ENCODE measurements around the gene MAP3K21. TPM values are rescaled to one million over a fixed set of nuclear protein-coding genes. Genes with fewer than 3 reads are reported as not detected.
A peak's percentile ranks its signal among the peaks of the same experiment; 100 is the strongest.

The MAP3K21 gene
- total RNA-seq, 6 experiments from 2014 or later: 3.2 to 5.1 (median 3.8) TPM

DNA sequence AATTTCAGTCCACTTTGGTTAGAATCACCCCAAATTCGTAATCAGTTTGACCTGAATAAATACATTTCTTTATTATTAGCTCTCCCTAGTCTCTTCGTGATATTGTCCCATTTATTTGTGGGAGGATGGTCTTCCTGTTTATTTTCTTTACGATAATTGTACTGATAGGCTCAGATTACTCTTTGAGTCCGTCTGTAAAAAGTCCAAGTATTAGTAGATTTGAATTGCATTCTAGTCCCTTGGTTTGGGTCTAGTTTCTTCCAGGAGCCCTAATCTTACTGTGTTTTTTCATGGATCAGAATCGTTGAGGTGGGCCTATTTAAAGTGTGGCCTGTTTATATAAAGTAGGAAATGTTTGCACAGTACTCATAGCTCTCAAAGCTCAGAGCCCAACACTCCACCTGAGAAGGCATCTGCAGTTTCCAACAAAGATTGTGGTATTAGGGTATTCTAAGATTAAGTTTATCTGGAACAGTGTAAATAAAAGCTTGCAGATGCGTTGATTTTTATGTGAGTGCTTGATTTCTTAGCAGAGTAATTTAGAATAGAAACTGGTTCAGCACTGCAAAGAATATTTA, 33.1 kb downstream of the MAP3K21 start:
- TF ChIP-seq CTCF (IDR thresholded peaks at IDR 0.05) (no peak), POLR2A (IDR thresholded peaks at IDR 0.05) (no peak)
- 39% methylated on average over 6 of the region's 6 CpGs for WGBS (ENCODE audit: insufficient coverage, low coverage, low lambda C conversion rate, missing lambda C conversion rate)
- ATAC-seq: no peak

DNA sequence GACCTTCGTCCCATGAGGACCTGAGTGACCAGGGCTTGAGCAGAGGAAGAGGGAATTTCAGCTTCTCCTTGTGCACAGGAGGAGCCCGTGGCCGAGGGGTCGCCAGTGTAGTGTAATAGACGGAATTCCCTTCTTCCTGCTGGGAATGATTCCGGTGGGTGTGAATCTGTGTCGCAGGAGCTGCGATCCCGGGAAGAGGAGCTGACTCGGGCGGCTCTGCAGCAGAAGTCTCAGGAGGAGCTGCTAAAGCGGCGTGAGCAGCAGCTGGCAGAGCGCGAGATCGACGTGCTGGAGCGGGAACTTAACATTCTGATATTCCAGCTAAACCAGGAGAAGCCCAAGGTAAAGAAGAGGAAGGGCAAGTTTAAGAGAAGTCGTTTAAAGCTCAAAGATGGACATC, 34.4 kb downstream of the MAP3K21 start:
- ATAC-seq: no peak
- no peak for DNase-seq
- H3K4me1 ChIP-seq: peaks cover 0 to 26% (median 11%) of the 10 kb centered on the region in 4 donors
- no peaks in the 10 kb centered on the region for H3K27me3 ChIP-seq
- H3K9me3 ChIP-seq: no peaks in the 10 kb centered on the region
- WGBS (ENCODE audit: insufficient coverage, low coverage, low lambda C conversion rate, missing lambda C conversion rate): 81% methylated on average over 11 of the region's 19 CpGs
- no peaks in the 10 kb centered on the region for H3K36me3 ChIP-seq
- H3K4me3 ChIP-seq: no peak overlapping the region
- intact Hi-C loops (cut with DNase I): no loop called here
- TF ChIP-seq CTCF (IDR thresholded peaks at IDR 0.05): no peak
- TF ChIP-seq POLR2A (IDR thresholded peaks at IDR 0.05): no peak
- H3K27ac ChIP-seq: no peak overlapping the region

More for the DNA sequence above, 33.1 kb downstream of the MAP3K21 start:
- Histone ChIP-seq H3K9me3 (no peaks in the 10 kb centered on the region), H3K27me3 (no peaks in the 10 kb centered on the region), H3K27ac (peak overlapping the region in 2 of 3 donors; percentile 9 to 44), H3K36me3 (no peaks in the 10 kb centered on the region), H3K4me3 (no peak overlapping the region), H3K4me1 (peaks cover 0 to 26% (median 11%) of the 10 kb centered on the region in 4 donors)
- DNase-seq: no peak
- intact Hi-C loops (cut with DNase I): no loop called here

DNA sequence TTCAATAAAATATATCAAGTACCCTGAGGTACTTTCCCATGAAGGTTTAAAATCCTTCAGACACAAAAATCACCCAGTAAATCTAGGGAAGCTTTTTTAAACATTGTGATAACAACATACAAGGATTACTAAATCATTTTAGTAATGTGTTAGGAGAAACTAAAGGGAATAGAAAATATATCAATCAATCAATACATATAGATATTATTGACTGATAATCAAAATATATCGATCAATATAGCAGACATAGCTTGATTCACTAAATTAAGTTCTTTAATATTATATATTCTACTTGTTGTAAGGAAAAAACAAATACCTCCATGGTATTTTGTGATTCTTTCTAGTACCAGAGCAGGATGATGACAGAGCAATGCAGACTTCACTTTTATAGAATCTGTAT, 35.2 kb downstream of the MAP3K21 start:
- no peaks in the 10 kb centered on the region for H3K9me3 ChIP-seq
- peaks cover 0 to 33% (median 14%) of the 10 kb centered on the region in 4 donors for H3K4me1 ChIP-seq
- no peaks in the 10 kb centered on the region for H3K27me3 ChIP-seq
- DNase-seq (no peak), ATAC-seq (no peak)
- intact Hi-C loops (cut with DNase I): no loop called here
- no peaks in the 10 kb centered on the region for H3K36me3 ChIP-seq
- H3K27ac ChIP-seq: no peak overlapping the region
- 100% methylated on average over 1 of the region's 1 CpG for WGBS (ENCODE audit: insufficient coverage, low coverage, low lambda C conversion rate, missing lambda C conversion rate)
- no peak for TF ChIP-seq CTCF (IDR thresholded peaks at IDR 0.05)
- no peak for TF ChIP-seq POLR2A (IDR thresholded peaks at IDR 0.05)
- no peak overlapping the region for H3K4me3 ChIP-seq

DNA sequence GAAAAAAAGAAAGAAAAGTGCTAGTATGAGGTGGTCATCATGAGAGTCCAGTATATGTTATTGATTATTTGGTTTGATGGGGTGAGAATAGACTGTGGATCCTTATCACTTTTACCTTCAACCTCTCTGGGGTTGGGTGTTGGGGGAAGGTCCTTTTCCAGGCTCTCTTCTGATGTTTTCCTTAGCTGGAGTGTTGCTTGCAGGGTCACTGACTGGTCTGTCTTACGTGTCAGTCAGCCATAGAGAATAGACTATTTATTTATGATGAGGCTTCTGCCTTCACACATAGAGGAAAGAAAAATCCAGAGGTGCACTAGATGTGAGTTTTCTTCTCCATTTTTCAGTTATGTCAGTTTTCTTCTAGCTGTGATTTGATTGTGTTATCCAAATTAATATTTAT, 36.5 kb downstream of the MAP3K21 start:
- no peaks in the 10 kb centered on the region for H3K36me3 ChIP-seq
- peak overlapping the region in 2 of 3 donors; percentile 5 to 56 for H3K27ac ChIP-seq
- peak; percentile 52 to 60 (median 56) for ATAC-seq
- no peak for TF ChIP-seq POLR2A (IDR thresholded peaks at IDR 0.05)
- no peak for TF ChIP-seq CTCF (IDR thresholded peaks at IDR 0.05)
- intact Hi-C loops (cut with DNase I): no loop called here
- peak overlapping the region in 2 of 3 donors; percentile 4 to 15 for H3K4me3 ChIP-seq
- no CpG with 5 or more reads among the region's 1 CpG for WGBS (ENCODE audit: insufficient coverage, low coverage, low lambda C conversion rate, missing lambda C conversion rate)
- peaks cover 0 to 43% (median 17%) of the 10 kb centered on the region in 4 donors for H3K4me1 ChIP-seq
- no peak for DNase-seq
- H3K27me3 ChIP-seq: no peaks in the 10 kb centered on the region
- no peaks in the 10 kb centered on the region for H3K9me3 ChIP-seq

Data from right lobe of liver (tissue), 6 donors.